Measurements from ENCODE around the gene DNAH14. TPM values are rescaled to one million over a fixed set of nuclear protein-coding genes. Genes with fewer than 3 reads are reported as not detected.

DNAH14 gene
- total RNA-seq, 2 donors from 2014 or later: 2.6 TPM; not detected in 1

- H3K36me3 ChIP-seq: no peaks in the 10 kb centered on the region
- H3K9me3 ChIP-seq: no peaks in the 10 kb centered on the region
- H3K27ac ChIP-seq: no peak overlapping the region
- H3K4me3 ChIP-seq: no peak overlapping the region
- TF ChIP-seq CTCF (IDR thresholded peaks at IDR 0.05): no peak
- no peak for DNase-seq (ENCODE audit: low spot score)
- no peak for ATAC-seq (ENCODE audit: insufficient number of reproducible peaks, low FRiP score, low read depth)
- H3K27me3 ChIP-seq (replicated peaks; ENCODE audit: insufficient read depth): no peaks in the 10 kb centered on the region
- no peaks in the 10 kb centered on the region for H3K4me1 ChIP-seq (ENCODE audit: control insufficient read depth in 1 of 2, low read depth in 2 of 2)
Observed at GRCh38 chr1:225435957-225436392, 506.5 kb downstream of the DNAH14 start.

- Histone ChIP-seq H3K36me3 (no peaks in the 10 kb centered on the region), H3K4me3 (no peak overlapping the region), H3K27me3 (replicated peaks; ENCODE audit: insufficient read depth) (no peaks in the 10 kb centered on the region), H3K27ac (no peak overlapping the region), H3K9me3 (no peaks in the 10 kb centered on the region), H3K4me1 (ENCODE audit: control insufficient read depth in 1 of 2, low read depth in 2 of 2) (no peaks in the 10 kb centered on the region)
- DNase-seq (ENCODE audit: low spot score) (no peak), ATAC-seq (ENCODE audit: insufficient number of reproducible peaks, low FRiP score, low read depth) (no peak)
- TF ChIP-seq CTCF (IDR thresholded peaks at IDR 0.05): no peak
Observed at GRCh38 chr1:225437710-225438437, 508.4 kb downstream of the DNAH14 start.

- no peak for TF ChIP-seq CTCF (IDR thresholded peaks at IDR 0.05)
- DNase-seq (ENCODE audit: low spot score) (no peak), ATAC-seq (ENCODE audit: insufficient number of reproducible peaks, low FRiP score, low read depth) (no peak)
- H3K4me3 ChIP-seq: no peak overlapping the region
- H3K9me3 ChIP-seq: no peaks in the 10 kb centered on the region
- H3K4me1 ChIP-seq (ENCODE audit: control insufficient read depth in 1 of 2, low read depth in 2 of 2): peaks cover 4 to 16% of the 10 kb centered on the region in 2 donors
- H3K27me3 ChIP-seq (replicated peaks; ENCODE audit: insufficient read depth): no peaks in the 10 kb centered on the region
- H3K27ac ChIP-seq: no peak overlapping the region
- no peaks in the 10 kb centered on the region for H3K36me3 ChIP-seq
Observed at GRCh38 chr1:225440380-225441221, 511.1 kb downstream of the DNAH14 start.

- DNase-seq (ENCODE audit: low spot score): no peak
- ATAC-seq (ENCODE audit: insufficient number of reproducible peaks, low FRiP score, low read depth): no peak
- Histone ChIP-seq H3K9me3 (no peaks in the 10 kb centered on the region), H3K27me3 (replicated peaks; ENCODE audit: insufficient read depth) (no peaks in the 10 kb centered on the region), H3K4me3 (no peak overlapping the region), H3K4me1 (ENCODE audit: control insufficient read depth in 1 of 2, low read depth in 2 of 2) (peaks cover 5 to 22% of the 10 kb centered on the region in 2 donors), H3K27ac (no peak overlapping the region), H3K36me3 (no peaks in the 10 kb centered on the region)
- no peak for TF ChIP-seq CTCF (IDR thresholded peaks at IDR 0.05)
Observed at GRCh38 chr1:225441314-225442122, 512.0 kb downstream of the DNAH14 start.

- Histone ChIP-seq H3K4me3 (no peak overlapping the region), H3K4me1 (ENCODE audit: control insufficient read depth in 1 of 2, low read depth in 2 of 2) (peaks cover 7 to 27% of the 10 kb centered on the region in 2 donors), H3K27ac (no peak overlapping the region), H3K36me3 (no peaks in the 10 kb centered on the region), H3K9me3 (no peaks in the 10 kb centered on the region), H3K27me3 (replicated peaks; ENCODE audit: insufficient read depth) (no peaks in the 10 kb centered on the region)
- TF ChIP-seq CTCF (IDR thresholded peaks at IDR 0.05): no peak
- ATAC-seq (ENCODE audit: insufficient number of reproducible peaks, low FRiP score, low read depth) (no peak), DNase-seq (ENCODE audit: low spot score) (no peak)
Observed at GRCh38 chr1:225442123-225442505, 512.6 kb downstream of the DNAH14 start.

All from thoracic aorta (tissue), 2 donors.